Stimulated activated CD8-positive, alpha-beta memory T cell treated with anti-CD3 and anti-CD28 coated beads, Interleukin-4, amount 100 ng/mL, for 1 hour (primary cell): ENCODE measurements around the gene TTC23.

Experiments
- DNase-seq, 2 donors: peaks; one replicate each; pipeline ENCODE4 v3.0.0-alpha.2; 2020; ENCODE audit warnings: low read depth in 2 of 2, low spot score in 1 of 2

Gene TTC23

GRCh38 chr15:99139276-99139675 is 110.1 kb downstream of the TTC23 start:
- no peak for DNase-seq

- DNase-seq: no peak
Measured at GRCh38 chr15:99138491-99138982, 110.8 kb downstream of the TTC23 start.

- DNase-seq: no peak
Measured at GRCh38 chr15:99137877-99138276, 111.5 kb downstream of the TTC23 start.

- no peak for DNase-seq
Measured at GRCh38 chr15:99137111-99137546, 112.3 kb downstream of the TTC23 start.

GRCh38 chr15:99135194-99135593 is 114.2 kb downstream of the TTC23 start:
- DNase-seq: no peak

- DNase-seq: no peak
Measured at GRCh38 chr15:99134317-99134821, 115.0 kb downstream of the TTC23 start.

GRCh38 chr15:99132634-99133287 is 116.6 kb downstream of the TTC23 start:
- DNase-seq: no peak

GRCh38 chr15:99132122-99132521 is 117.3 kb downstream of the TTC23 start:
- DNase-seq: no peak

GRCh38 chr15:99131441-99132023 is 117.8 kb downstream of the TTC23 start:
- DNase-seq: no peak

- DNase-seq: no peak
Measured at GRCh38 chr15:99130765-99131440, 118.5 kb downstream of the TTC23 start.

- no peak for DNase-seq
Measured at GRCh38 chr15:99130314-99130713, 119.1 kb downstream of the TTC23 start.

- no peak for DNase-seq
Measured at GRCh38 chr15:99129644-99130043, 119.7 kb downstream of the TTC23 start.

- DNase-seq: no peak
Measured at GRCh38 chr15:99128411-99128810, 121.0 kb downstream of the TTC23 start.

- DNase-seq: no peak
Measured at GRCh38 chr15:99127773-99128172, 121.6 kb downstream of the TTC23 start.

- DNase-seq: no peak
Measured at GRCh38 chr15:99126930-99127329, 122.5 kb downstream of the TTC23 start.

- DNase-seq: no peak
Measured at GRCh38 chr15:99126131-99126588, 123.2 kb downstream of the TTC23 start.

- DNase-seq: no peak
Measured at GRCh38 chr15:99125061-99125891, 124.1 kb downstream of the TTC23 start.

- no peak for DNase-seq
Measured at GRCh38 chr15:99124641-99125040, 124.7 kb downstream of the TTC23 start.

GRCh38 chr15:99123713-99124451 is 125.5 kb downstream of the TTC23 start:
- DNase-seq: no peak
